Glutamatergic neuron (in vitro differentiated cells): Measurements from ENCODE around the gene CYP26B1. TPM values are rescaled to one million over a fixed set of nuclear protein-coding genes. Genes with fewer than 3 reads are reported as not detected.

Source experiments
- DNase-seq: peaks from one replicate; pipeline ENCODE4 v3.0.0; 2022
- H3K27ac Mint-ChIP-seq: one replicate; pipeline ENCODE4 v1.8.0; 2020; ENCODE audit warnings: mild to moderate bottlenecking, mixed read lengths, inconsistent platforms; ENCODE audit not compliant: unreplicated experiment
- H3K27me3 Mint-ChIP-seq: one replicate; pipeline ENCODE4 v1.8.0; 2020; ENCODE audit warnings: mild to moderate bottlenecking, moderate library complexity, mixed read lengths, inconsistent platforms; ENCODE audit not compliant: unreplicated experiment
- H3K36me3 Mint-ChIP-seq: one replicate; pipeline ENCODE4 v1.8.0; 2020; ENCODE audit warnings: mild to moderate bottlenecking, mixed read lengths, inconsistent platforms; ENCODE audit not compliant: unreplicated experiment
- H3K4me1 Mint-ChIP-seq: one replicate; pipeline ENCODE4 v1.8.0; 2020; ENCODE audit warnings: mild to moderate bottlenecking, low read depth, mixed read lengths, inconsistent platforms; ENCODE audit not compliant: unreplicated experiment
- H3K4me3 Mint-ChIP-seq: one replicate; pipeline ENCODE4 v1.8.0; 2020; ENCODE audit warnings: mild to moderate bottlenecking, mixed read lengths, inconsistent platforms; ENCODE audit not compliant: unreplicated experiment
- H3K9me3 Mint-ChIP-seq: one replicate; pipeline ENCODE4 v1.8.0; 2020; ENCODE audit warnings: mild to moderate bottlenecking, moderate library complexity, mixed read lengths, inconsistent platforms; ENCODE audit not compliant: unreplicated experiment
- CTCF ChIP-seq: fragments of 200-600 bp; sonication (generic); IDR thresholded peaks from one replicate; pipeline ENCODE4 v1.5.0; 2021; ENCODE audit not compliant: partially characterized antibody, unreplicated experiment
- total RNA-seq: library from RNA; stranded (reverse); fragmentation: NEBNext Ultra II Directional; extraction: Animal tissue kit (Norgen Biotek cat#: 25700); gene quantifications from one replicate; pipeline ENCODE4 v1.2.1, GENCODE V29; 2021; ENCODE audit not compliant: unreplicated experiment

CYP26B1 gene
- total RNA-seq, 1 donor from 2014 or later, result 9.7 TPM

GRCh38 chr2:72156872-72157271, 9.2 kb upstream of the CYP26B1 start:
- TF ChIP-seq CTCF, result no peak
- DNase-seq, result no peak
- H3K27ac Mint-ChIP-seq, result no peak overlapping the region
- H3K9me3 Mint-ChIP-seq, result peaks cover 5% of the 10 kb centered on the region
- H3K4me3 Mint-ChIP-seq, result no peak overlapping the region
- no peaks in the 10 kb centered on the region for H3K36me3 Mint-ChIP-seq
- H3K27me3 Mint-ChIP-seq, result peaks cover 4% of the 10 kb centered on the region
- peaks cover 10% of the 10 kb centered on the region for H3K4me1 Mint-ChIP-seq

- H3K27me3 Mint-ChIP-seq, result peaks cover 5% of the 10 kb centered on the region
- peaks cover 8% of the 10 kb centered on the region for H3K4me1 Mint-ChIP-seq
- H3K4me3 Mint-ChIP-seq, result no peak overlapping the region
- H3K27ac Mint-ChIP-seq, result no peak overlapping the region
- peaks cover 7% of the 10 kb centered on the region for H3K9me3 Mint-ChIP-seq
- TF ChIP-seq CTCF, result no peak
- DNase-seq, result no peak
- H3K36me3 Mint-ChIP-seq, result no peaks in the 10 kb centered on the region
These were observed 8.1 kb upstream of the CYP26B1 start for GRCh38 chr2:72155737-72156136.

- TF ChIP-seq CTCF, result no peak
- DNase-seq, result no peak
- H3K4me3 Mint-ChIP-seq, result no peak overlapping the region
- H3K36me3 Mint-ChIP-seq, result no peaks in the 10 kb centered on the region
- no peak overlapping the region for H3K27ac Mint-ChIP-seq
- H3K27me3 Mint-ChIP-seq, result peaks cover 7% of the 10 kb centered on the region
- peaks cover 7% of the 10 kb centered on the region for H3K9me3 Mint-ChIP-seq
- H3K4me1 Mint-ChIP-seq, result peaks cover 8% of the 10 kb centered on the region
These were observed 7.5 kb upstream of the CYP26B1 start for GRCh38 chr2:72155151-72155550.

- H3K9me3 Mint-ChIP-seq, result peaks cover 7% of the 10 kb centered on the region
- no peak for TF ChIP-seq CTCF
- DNase-seq, result no peak
- H3K4me1 Mint-ChIP-seq, result peaks cover 11% of the 10 kb centered on the region
- H3K36me3 Mint-ChIP-seq, result no peaks in the 10 kb centered on the region
- no peak overlapping the region for H3K27ac Mint-ChIP-seq
- no peak overlapping the region for H3K4me3 Mint-ChIP-seq
- H3K27me3 Mint-ChIP-seq, result peaks cover 9% of the 10 kb centered on the region
These were observed 6.8 kb upstream of the CYP26B1 start for GRCh38 chr2:72154386-72154975.

- Mint-ChIP-seq H3K27me3 (peaks cover 12% of the 10 kb centered on the region), H3K27ac (no peak overlapping the region), H3K4me3 (no peak overlapping the region), H3K9me3 (peaks cover 11% of the 10 kb centered on the region), H3K4me1 (peaks cover 11% of the 10 kb centered on the region), H3K36me3 (no peaks in the 10 kb centered on the region)
- no peak for TF ChIP-seq CTCF
- no peak for DNase-seq
These were observed 6.3 kb upstream of the CYP26B1 start for GRCh38 chr2:72153924-72154323.
